Measurements from ENCODE around the gene LRRC41.

Gene LRRC41

DNA sequence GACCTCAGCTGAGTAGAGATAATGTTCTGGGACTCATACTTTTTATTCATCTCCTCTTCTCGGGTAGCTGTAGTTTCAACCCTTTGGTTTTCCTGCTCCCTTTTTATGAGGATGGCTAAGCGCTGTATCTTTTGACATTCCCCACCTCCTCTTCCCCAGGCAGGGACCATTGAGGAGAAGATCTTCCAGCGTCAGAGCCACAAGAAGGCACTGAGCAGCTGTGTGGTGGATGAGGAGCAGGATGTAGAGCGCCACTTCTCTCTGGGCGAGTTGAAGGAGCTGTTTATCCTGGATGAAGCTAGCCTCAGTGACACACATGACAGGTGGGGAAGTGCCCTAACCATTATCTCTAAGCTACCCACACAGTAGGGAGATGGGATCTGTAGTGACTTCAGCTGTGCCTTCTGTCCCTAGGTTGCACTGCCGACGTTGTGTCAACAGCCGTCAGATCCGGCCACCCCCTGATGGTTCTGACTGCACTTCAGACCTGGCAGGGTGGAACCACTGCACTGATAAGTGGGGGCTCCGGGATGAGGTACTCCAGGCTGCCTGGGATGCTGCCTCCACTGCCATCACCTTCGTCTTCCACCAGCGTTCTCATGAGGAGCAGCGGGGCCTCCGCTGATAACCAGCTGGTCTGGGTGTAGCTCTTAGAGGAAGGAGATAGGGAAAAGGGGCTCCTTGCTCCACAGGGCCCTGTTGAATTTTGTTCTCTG lies 25.6 kb downstream of the LRRC41 start:
- Histone ChIP-seq H3K36me3 (ENCODE audit: insufficient read depth, low read depth, low read length) (peaks cover 91% of the 10 kb centered on the region), H3K9ac (ENCODE audit: low read depth, low read length) (no peak overlapping the region), H3K27me3 (ENCODE audit: insufficient read depth, low read length) (no peaks in the 10 kb centered on the region), H3K4me1 (ENCODE audit: insufficient read depth, low read length) (no peaks in the 10 kb centered on the region), H3K27ac (ENCODE audit: low read length) (no peak overlapping the region), H3K4me3 (ENCODE audit: low read length) (no peak overlapping the region), H3K9me3 (ENCODE audit: insufficient read depth, low read depth, low read length) (no peaks in the 10 kb centered on the region)

DNA sequence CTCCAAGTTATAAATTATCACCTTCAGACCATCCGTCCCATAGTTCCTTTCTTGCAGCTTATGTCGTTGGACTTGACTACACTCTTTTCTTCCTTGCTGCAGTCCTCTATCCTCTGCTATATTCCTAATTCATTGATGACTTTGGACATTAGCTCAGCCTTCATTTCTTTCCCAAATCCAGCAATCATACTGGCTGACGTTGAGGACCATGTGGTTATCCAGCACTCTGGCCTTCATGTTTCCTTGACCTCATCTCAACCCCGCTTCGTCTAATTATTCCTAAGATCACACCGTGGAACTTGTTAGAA lies 28.4 kb downstream of the LRRC41 start:
- Histone ChIP-seq H3K9me3 (ENCODE audit: insufficient read depth, low read depth, low read length) (no peaks in the 10 kb centered on the region), H3K4me1 (ENCODE audit: insufficient read depth, low read length) (no peaks in the 10 kb centered on the region), H3K27me3 (ENCODE audit: insufficient read depth, low read length) (no peaks in the 10 kb centered on the region), H3K9ac (ENCODE audit: low read depth, low read length) (no peak overlapping the region), H3K4me3 (ENCODE audit: low read length) (no peak overlapping the region), H3K36me3 (ENCODE audit: insufficient read depth, low read depth, low read length) (peaks cover 100% of the 10 kb centered on the region), H3K27ac (ENCODE audit: low read length) (no peak overlapping the region)

DNA sequence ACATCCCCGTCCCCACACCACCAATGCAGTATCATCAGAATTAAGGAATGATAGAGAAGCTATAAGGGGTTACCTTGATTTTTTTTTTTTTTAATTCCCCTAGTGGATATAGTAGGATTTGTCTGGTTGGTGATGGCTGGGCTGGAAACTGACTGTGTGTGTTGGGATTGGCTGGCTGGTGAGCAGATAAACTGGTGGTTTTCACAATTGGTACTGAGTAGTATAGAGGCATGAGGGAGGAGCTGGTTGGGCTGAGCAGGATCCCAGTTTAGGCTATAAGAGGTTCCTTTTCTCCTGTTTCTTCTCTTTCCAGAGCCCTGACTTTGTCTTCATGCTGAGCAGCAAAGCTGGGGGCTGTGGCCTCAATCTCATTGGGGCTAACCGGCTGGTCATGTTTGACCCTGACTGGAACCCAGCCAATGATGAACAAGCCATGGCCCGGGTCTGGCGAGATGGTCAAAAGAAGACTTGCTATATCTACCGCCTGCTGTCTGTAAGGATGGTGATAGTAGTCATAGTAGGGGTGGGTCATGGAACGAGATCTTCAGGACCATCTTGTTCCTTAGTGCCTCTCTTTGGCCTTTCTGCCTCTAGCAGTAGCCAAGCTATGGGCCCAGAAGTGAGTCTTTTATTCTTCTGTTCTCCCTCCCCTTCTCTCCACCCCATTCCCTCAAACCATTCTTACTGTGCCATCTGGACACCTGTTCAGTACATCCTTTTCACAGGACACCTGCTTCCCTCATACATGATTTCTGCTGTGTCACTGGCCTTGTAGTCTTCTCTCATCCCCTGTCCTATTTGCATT lies 29.0 kb downstream of the LRRC41 start:
- Histone ChIP-seq H3K27me3 (ENCODE audit: insufficient read depth, low read length) (no peaks in the 10 kb centered on the region), H3K4me1 (ENCODE audit: insufficient read depth, low read length) (no peaks in the 10 kb centered on the region), H3K27ac (ENCODE audit: low read length) (no peak overlapping the region), H3K9me3 (ENCODE audit: insufficient read depth, low read depth, low read length) (no peaks in the 10 kb centered on the region), H3K4me3 (ENCODE audit: low read length) (no peak overlapping the region), H3K36me3 (ENCODE audit: insufficient read depth, low read depth, low read length) (peaks cover 100% of the 10 kb centered on the region), H3K9ac (ENCODE audit: low read depth, low read length) (no peak overlapping the region)

DNA sequence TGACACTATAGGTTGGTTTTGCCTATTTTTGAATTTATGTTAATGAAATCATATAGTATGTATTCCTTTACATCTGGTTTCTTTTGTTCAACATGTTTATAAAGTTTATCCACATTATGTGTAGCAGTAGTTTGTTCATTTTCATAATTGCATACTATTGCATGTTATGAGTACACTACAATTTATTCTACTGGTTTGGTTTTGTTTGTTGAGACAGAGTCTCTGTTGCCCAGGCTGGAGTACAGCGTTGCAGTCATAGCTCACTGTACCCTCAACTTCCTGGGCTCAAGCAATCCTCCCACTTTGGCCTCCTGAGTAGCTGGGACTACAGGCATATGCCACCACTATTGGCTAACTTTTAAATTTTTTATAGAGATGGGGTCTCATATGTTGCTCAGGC lies 34.8 kb downstream of the LRRC41 start:
- H3K9ac ChIP-seq (ENCODE audit: low read depth, low read length): no peak overlapping the region
- no peaks in the 10 kb centered on the region for H3K4me1 ChIP-seq (ENCODE audit: insufficient read depth, low read length)
- no peaks in the 10 kb centered on the region for H3K27me3 ChIP-seq (ENCODE audit: insufficient read depth, low read length)
- no peak overlapping the region for H3K27ac ChIP-seq (ENCODE audit: low read length)
- no peaks in the 10 kb centered on the region for H3K9me3 ChIP-seq (ENCODE audit: insufficient read depth, low read depth, low read length)
- no peak overlapping the region for H3K4me3 ChIP-seq (ENCODE audit: low read length)
- peaks cover 100% of the 10 kb centered on the region for H3K36me3 ChIP-seq (ENCODE audit: insufficient read depth, low read depth, low read length)

DNA sequence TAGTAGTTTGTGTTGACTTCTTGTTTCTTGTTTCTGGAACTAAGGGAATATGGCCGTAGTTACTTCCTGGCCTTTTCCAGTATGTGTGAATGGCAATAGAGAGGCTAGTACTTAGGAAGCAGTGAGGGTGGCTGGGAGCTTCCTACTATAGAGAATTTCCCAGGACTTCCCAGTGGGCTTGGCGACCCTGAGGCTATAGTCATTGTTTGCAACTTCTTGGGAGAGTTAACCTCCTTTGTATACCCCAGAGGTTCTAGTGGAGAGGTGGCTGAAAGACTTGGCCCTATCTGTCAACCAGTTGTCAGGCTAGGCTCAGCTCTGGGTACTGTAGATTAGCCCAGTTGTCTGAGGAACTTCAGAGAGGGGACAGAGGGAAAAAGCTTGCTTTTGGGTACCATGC lies 40.3 kb downstream of the LRRC41 start:
- Histone ChIP-seq H3K36me3 (ENCODE audit: insufficient read depth, low read depth, low read length) (peaks cover 100% of the 10 kb centered on the region), H3K9ac (ENCODE audit: low read depth, low read length) (no peak overlapping the region), H3K4me3 (ENCODE audit: low read length) (no peak overlapping the region), H3K9me3 (ENCODE audit: insufficient read depth, low read depth, low read length) (no peaks in the 10 kb centered on the region), H3K27me3 (ENCODE audit: insufficient read depth, low read length) (no peaks in the 10 kb centered on the region), H3K4me1 (ENCODE audit: insufficient read depth, low read length) (no peaks in the 10 kb centered on the region), H3K27ac (ENCODE audit: low read length) (no peak overlapping the region)

DNA sequence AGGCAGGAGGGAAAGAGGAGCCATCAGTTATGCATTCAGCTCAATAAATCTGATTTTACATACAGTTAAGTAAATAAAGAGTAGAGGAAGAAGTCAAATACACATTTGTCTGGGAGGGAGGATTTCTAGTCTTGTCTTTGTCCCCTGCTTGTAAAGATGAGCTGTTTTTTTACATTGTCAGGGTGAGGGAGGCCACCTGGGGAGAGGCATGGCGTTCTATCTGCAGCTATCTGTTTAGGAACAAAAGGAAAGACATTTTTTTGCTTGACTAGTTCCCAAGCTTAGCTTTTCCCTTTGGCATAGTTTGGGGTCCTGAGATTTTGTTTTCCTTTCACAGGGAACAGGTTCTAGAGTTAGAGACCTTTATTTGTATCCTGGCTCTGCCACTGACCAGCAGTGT lies 40.9 kb downstream of the LRRC41 start:
- no peak overlapping the region for H3K9ac ChIP-seq (ENCODE audit: low read depth, low read length)
- H3K27me3 ChIP-seq (ENCODE audit: insufficient read depth, low read length): no peaks in the 10 kb centered on the region
- no peaks in the 10 kb centered on the region for H3K4me1 ChIP-seq (ENCODE audit: insufficient read depth, low read length)
- peaks cover 99% of the 10 kb centered on the region for H3K36me3 ChIP-seq (ENCODE audit: insufficient read depth, low read depth, low read length)
- H3K9me3 ChIP-seq (ENCODE audit: insufficient read depth, low read depth, low read length): no peaks in the 10 kb centered on the region
- H3K4me3 ChIP-seq (ENCODE audit: low read length): no peak overlapping the region
- H3K27ac ChIP-seq (ENCODE audit: low read length): no peak overlapping the region

DNA sequence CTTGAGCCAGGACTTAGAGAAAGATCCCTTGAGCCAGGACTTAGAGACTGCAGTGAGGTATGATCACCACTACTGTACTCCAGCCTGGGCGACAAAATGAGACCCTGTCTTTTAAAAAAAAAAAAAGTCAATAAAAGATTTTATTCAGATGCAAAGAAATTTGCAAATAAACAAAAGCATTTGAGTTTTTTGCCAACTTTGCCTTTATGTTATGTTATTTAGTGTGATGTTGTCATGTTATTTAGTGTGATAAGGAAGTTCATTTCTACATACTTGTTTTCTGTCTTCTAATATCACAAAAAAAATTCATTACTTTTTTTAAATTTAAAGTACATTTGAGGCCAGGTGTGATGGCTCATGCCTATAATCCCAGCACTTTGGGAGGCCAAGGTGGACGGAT lies 46.9 kb downstream of the LRRC41 start:
- Histone ChIP-seq H3K27ac (ENCODE audit: low read length) (no peak overlapping the region), H3K9me3 (ENCODE audit: insufficient read depth, low read depth, low read length) (no peaks in the 10 kb centered on the region), H3K4me3 (ENCODE audit: low read length) (no peak overlapping the region), H3K9ac (ENCODE audit: low read depth, low read length) (no peak overlapping the region), H3K36me3 (ENCODE audit: insufficient read depth, low read depth, low read length) (peaks cover 98% of the 10 kb centered on the region), H3K4me1 (ENCODE audit: insufficient read depth, low read length) (no peaks in the 10 kb centered on the region), H3K27me3 (ENCODE audit: insufficient read depth, low read length) (no peaks in the 10 kb centered on the region)

DNA sequence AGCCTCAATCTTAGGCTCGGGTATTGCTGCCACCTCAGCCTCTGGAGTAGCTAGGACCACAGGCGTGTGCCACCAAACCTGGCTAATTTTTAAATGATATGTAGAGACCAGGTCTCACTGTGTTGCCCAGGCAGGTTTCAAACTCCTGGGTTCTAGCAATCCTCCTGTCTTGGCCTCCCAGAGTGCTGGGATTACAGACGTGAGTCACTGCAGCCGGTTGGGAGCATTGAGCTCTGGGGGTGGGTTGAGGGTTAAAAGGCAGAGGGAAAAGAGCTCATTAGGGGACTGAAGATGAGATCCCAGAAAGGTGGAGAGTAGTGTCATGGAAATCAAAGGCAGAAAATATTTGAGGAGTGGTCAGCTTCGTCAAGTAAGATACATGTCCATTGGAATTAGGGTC lies 48.7 kb downstream of the LRRC41 start:
- Histone ChIP-seq H3K27me3 (ENCODE audit: insufficient read depth, low read length) (no peaks in the 10 kb centered on the region), H3K9me3 (ENCODE audit: insufficient read depth, low read depth, low read length) (no peaks in the 10 kb centered on the region), H3K36me3 (ENCODE audit: insufficient read depth, low read depth, low read length) (peaks cover 98% of the 10 kb centered on the region), H3K27ac (ENCODE audit: low read length) (no peak overlapping the region), H3K9ac (ENCODE audit: low read depth, low read length) (no peak overlapping the region), H3K4me1 (ENCODE audit: insufficient read depth, low read length) (no peaks in the 10 kb centered on the region), H3K4me3 (ENCODE audit: low read length) (no peak overlapping the region)

DNA sequence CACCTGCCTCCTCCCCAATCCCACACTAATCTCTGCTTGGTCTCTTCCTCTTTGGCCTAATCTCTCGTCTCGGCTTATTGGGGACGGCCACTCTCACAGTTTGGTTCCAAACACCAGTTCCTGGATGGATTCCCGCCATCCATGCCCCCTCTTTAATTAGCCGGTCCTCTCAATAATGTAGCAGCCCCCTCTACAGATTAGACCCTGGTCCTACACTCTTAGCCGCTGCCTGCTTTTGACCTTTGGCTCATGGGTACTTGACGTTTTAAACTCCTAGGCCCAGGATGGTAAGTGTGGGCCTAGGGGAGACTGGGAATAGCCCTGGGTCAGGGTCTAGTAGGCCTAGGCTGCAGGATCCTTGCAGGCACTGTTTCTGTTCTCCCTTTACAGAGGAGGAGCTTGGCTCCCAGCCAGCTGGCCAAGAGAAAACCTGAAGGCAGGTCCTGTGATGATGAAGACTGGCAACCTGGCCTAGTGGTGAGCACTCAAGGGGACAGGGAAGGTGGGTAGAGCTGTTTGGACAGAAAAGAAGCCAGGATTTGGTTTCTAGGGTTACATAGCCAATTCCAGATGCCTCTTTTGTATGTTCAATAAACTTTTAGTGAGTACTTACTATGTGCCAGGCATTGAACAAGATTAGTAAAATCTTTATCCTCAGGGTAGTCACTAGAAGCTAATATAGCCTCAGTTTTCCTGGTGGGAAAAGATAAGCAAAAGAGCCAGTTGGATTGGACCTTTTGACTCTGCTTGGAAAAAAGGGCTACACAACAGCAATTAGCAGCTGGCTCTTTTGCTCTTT lies 55.1 kb downstream of the LRRC41 start:
- Histone ChIP-seq H3K4me1 (ENCODE audit: insufficient read depth, low read length) (0 out of 2 replicates have a peak, but pooled peaks cover 7% of the 10 kb centered on the region), H3K4me3 (ENCODE audit: low read length) (peak overlapping the region; percentile 96), H3K27me3 (ENCODE audit: insufficient read depth, low read length) (no peaks in the 10 kb centered on the region), H3K27ac (ENCODE audit: low read length) (peak overlapping the region; percentile 34), H3K36me3 (ENCODE audit: insufficient read depth, low read depth, low read length) (peaks cover 45% of the 10 kb centered on the region), H3K9me3 (ENCODE audit: insufficient read depth, low read depth, low read length) (no peaks in the 10 kb centered on the region), H3K9ac (ENCODE audit: low read depth, low read length) (peak overlapping the region; percentile 94)

DNA sequence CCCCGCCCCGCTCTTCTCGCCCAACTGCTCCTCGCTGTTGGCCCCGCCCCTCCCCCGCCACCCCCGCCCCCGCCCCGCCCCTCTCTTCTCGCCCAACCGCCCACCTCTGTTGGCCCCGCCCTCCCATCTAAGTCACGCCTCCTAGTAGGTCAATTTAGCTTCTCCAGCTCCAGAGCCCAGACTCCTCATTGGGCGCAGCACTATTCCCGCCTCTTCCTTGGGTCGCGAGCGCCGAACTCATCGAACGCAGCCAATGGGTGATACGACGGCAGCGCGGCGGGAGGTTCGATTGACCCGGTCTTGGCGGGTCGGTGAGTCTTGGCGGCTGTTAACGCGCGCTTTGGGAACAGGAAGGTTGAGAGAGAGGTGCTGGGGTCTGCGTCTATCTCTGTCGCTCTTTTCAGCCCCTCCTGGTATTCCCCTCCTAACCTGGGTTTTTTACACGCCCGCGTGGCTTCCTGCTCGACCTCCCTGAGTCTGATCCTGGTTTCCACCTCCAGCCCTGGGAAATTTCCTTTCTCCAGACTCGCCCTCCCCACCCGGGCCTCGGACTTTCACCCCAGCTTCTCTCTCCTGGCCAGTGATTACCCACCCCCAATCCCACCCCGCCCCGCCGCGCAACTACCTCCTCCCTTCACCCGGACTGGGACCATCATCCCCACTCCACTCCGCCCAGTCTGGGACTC lies 55.8 kb downstream of the LRRC41 start, which contains the start of gene RAD54L:
RAD54L (plus strand) TSS at position 328 of the 686 bp plus-strand sequence. CDS start 643 bp downstream, outside the sequence.
- H3K27me3 ChIP-seq (ENCODE audit: insufficient read depth, low read length): no peaks in the 10 kb centered on the region
- H3K4me3 ChIP-seq (ENCODE audit: low read length): peak within 1 kb of the TSS; percentile 96
- peak within 1 kb of the TSS; percentile 94 for H3K9ac ChIP-seq (ENCODE audit: low read depth, low read length)
- H3K9me3 ChIP-seq (ENCODE audit: insufficient read depth, low read depth, low read length): no peaks in the 10 kb centered on the region
- H3K36me3 ChIP-seq (ENCODE audit: insufficient read depth, low read depth, low read length): peaks cover 38% of the 10 kb centered on the region
- peak within 1 kb of the TSS; percentile 42 for H3K27ac ChIP-seq (ENCODE audit: low read length)
- H3K4me1 ChIP-seq (ENCODE audit: insufficient read depth, low read length): 0 out of 2 replicates have a peak, but pooled peaks cover 7% of the 10 kb centered on the region

Measured in iPS-20b (cell line).